GM23338 (cell line): ENCODE measurements around the gene ZBTB49. TPM values are rescaled to one million over a fixed set of nuclear protein-coding genes. Genes with fewer than 3 reads are reported as not detected.

Experiments
- ATAC-seq: fragments of 200-7000 bp; cut with Tn5 transposase; 3 replicates; pipeline ENCODE4 v1.9.1; 2020
- DNase-seq: peaks from one replicate; pipeline ENCODE4 v3.0.0-alpha.2; 2015; ENCODE audit warnings: low spot score
- H2AFZ ChIP-seq: fragments of 200-600 bp; sonication (generic); 2 replicates; pipeline ENCODE4 v1.8.0; 2016; ENCODE audit warnings: antibody characterized with exemption, mild to moderate bottlenecking, moderate library complexity
- H3F3A ChIP-seq: fragments of 200-600 bp; sonication (generic); replicated peaks from 2 replicates; pipeline ENCODE4 v1.8.0; 2017; ENCODE audit warnings: antibody characterized with exemption, mixed run types, low read depth
- H3K27ac ChIP-seq: fragments of 200-600 bp; sonication (generic); 2 replicates; pipeline ENCODE4 v1.6.1; 2016; ENCODE audit warnings: low read depth
- H3K27me3 ChIP-seq: fragments of 200-600 bp; sonication (generic); 2 replicates; pipeline ENCODE4 v1.8.0; 2016; ENCODE audit warnings: mild to moderate bottlenecking, mixed run types, moderate library complexity; ENCODE audit not compliant: insufficient read depth
- H3K36me3 ChIP-seq: fragments of 200-600 bp; sonication (generic); 2 replicates; pipeline ENCODE4 v1.8.0; 2016; ENCODE audit warnings: mild to moderate bottlenecking; ENCODE audit not compliant: insufficient read depth
- H3K4me1 ChIP-seq: fragments of 200-600 bp; sonication (generic); 2 replicates; pipeline ENCODE4 v1.8.0; 2016; ENCODE audit warnings: mild to moderate bottlenecking, moderate library complexity; ENCODE audit not compliant: insufficient read depth
- H3K4me2 ChIP-seq: fragments of 200-600 bp; sonication (generic); 2 replicates; pipeline ENCODE4 v1.7.1; 2017; ENCODE audit warnings: mixed run types
- H3K4me3 ChIP-seq: fragments of 200-600 bp; sonication (generic); 2 replicates; pipeline ENCODE4 v1.6.1; 2016; ENCODE audit warnings: mixed run types
- H3K79me2 ChIP-seq: fragments of 200-600 bp; sonication (generic); replicated peaks from 2 replicates; pipeline ENCODE4 v1.8.0; 2017; ENCODE audit warnings: mild to moderate bottlenecking; ENCODE audit not compliant: insufficient read depth
- H3K9me2 ChIP-seq: fragments of 200-600 bp; sonication (generic); 2 replicates; pipeline ENCODE4 v1.8.0; 2017; ENCODE audit not compliant: insufficient read depth
- H4K20me1 ChIP-seq: fragments of 200-600 bp; sonication (generic); replicated peaks from 2 replicates; pipeline ENCODE4 v1.8.0; 2017; ENCODE audit warnings: mild to moderate bottlenecking; ENCODE audit not compliant: insufficient read depth
- H3K27ac Mint-ChIP-seq: 2 replicates; pipeline ENCODE4 v1.8.0; 2020; ENCODE audit warnings: inconsistent platforms, mild to moderate bottlenecking, moderate library complexity, mixed read lengths
- H3K27me3 Mint-ChIP-seq: 3 replicates; pipeline ENCODE4 v1.8.0; 2022; ENCODE audit warnings: low read depth, mild to moderate bottlenecking, moderate library complexity, mixed read lengths, inconsistent platforms; ENCODE audit not compliant: insufficient read depth, poor library complexity
- H3K36me3 Mint-ChIP-seq: 3 replicates; pipeline ENCODE4 v1.8.0; 2021; ENCODE audit warnings: low read depth, mild to moderate bottlenecking, inconsistent platforms, moderate library complexity, mixed read lengths
- H3K4me1 Mint-ChIP-seq: 3 replicates; pipeline ENCODE4 v1.8.0; 2020; ENCODE audit warnings: mild to moderate bottlenecking, inconsistent platforms, mixed read lengths
- H3K4me3 Mint-ChIP-seq: 3 replicates; pipeline ENCODE4 v1.8.0; 2021; ENCODE audit warnings: moderate library complexity, mild to moderate bottlenecking, inconsistent platforms, mixed read lengths
- H3K9me3 Mint-ChIP-seq: 3 replicates; pipeline ENCODE4 v1.8.0; 2020; ENCODE audit warnings: moderate library complexity, mild to moderate bottlenecking, inconsistent platforms, mixed read lengths
- EZH2 ChIP-seq: fragments of 200-600 bp; sonication (generic); IDR thresholded peaks from one replicate; pipeline ENCODE4 v1.8.0; 2017; ENCODE audit warnings: antibody characterized with exemption, mild to moderate bottlenecking, low read depth; ENCODE audit not compliant: unreplicated experiment
- NANOG ChIP-seq: IDR thresholded peaks from 2 replicates; pipeline ENCODE4 v1.6.1; 2016; ENCODE audit warnings: antibody characterized with exemption, borderline replicate concordance
- POLR2AphosphoS5 ChIP-seq: IDR thresholded peaks from 2 replicates; pipeline ENCODE4 v1.6.1; 2016; ENCODE audit warnings: antibody characterized with exemption, low read depth
- STAT1 ChIP-seq: IDR thresholded peaks from one replicate; pipeline ENCODE4 v1.6.1; 2016; ENCODE audit warnings: antibody characterized with exemption; ENCODE audit not compliant: unreplicated experiment
- ZNF114 ChIP-seq: fragments of 250-450 bp; sonication (Bioruptor Pico); IDR thresholded peaks from 2 replicates; pipeline ENCODE4 v1.5.0; 2020; ENCODE audit warnings: mild to moderate bottlenecking, moderate library complexity
- ZNF331 ChIP-seq: fragments of 250-450 bp; sonication (Bioruptor Pico); IDR thresholded peaks from 2 replicates; pipeline ENCODE4 v1.5.0; 2020; ENCODE audit warnings: low read depth, mild to moderate bottlenecking, moderate library complexity
- ZNF462 ChIP-seq: fragments of 250-450 bp; sonication (Bioruptor Pico); IDR thresholded peaks from 2 replicates; pipeline ENCODE4 v1.5.0; 2020; ENCODE audit warnings: mild to moderate bottlenecking, moderate library complexity
- polyA plus RNA-seq: library from polyadenylated mRNA; unstranded; fragments of >200 nt; fragmentation: Nextera tagmentation; extraction: Ambion mirVana; gene quantifications from 2 replicates; pipeline ENCODE4 v1.2.1, GENCODE V29; 2016
- total RNA-seq: library from RNA; depleted of rRNA; stranded (reverse); fragments of >200 nt; shearing (Covaris generic); gene quantifications from 2 replicates; pipeline ENCODE4 v1.2.3, GENCODE V29; 2014

Gene ZBTB49
- total and polyA plus RNA-seq, 2 experiments from 2014 or later, result 4.1 to 6.0 TPM

GRCh38 chr4:4269856-4270255 lies 20.2 kb upstream of the ZBTB49 start:
- Histone ChIP-seq H3K4me3 (no peak overlapping the region), H3K79me2 (0 out of 2 replicates have a peak, but pooled peaks cover 3% of the 10 kb centered on the region), H3K36me3 (peaks cover 51% of the 10 kb centered on the region), H3K4me1 (no peaks in the 10 kb centered on the region), H3K27me3 (no peaks in the 10 kb centered on the region), H3K27ac (no peak overlapping the region), H3K4me2 (no peak overlapping the region), H2AFZ (no peak overlapping the region), H3K9me2 (no peaks in the 10 kb centered on the region; the same call in 1 of the 2 replicates), H4K20me1 (peaks cover 12% of the 10 kb centered on the region; the same call in 1 of the 2 replicates), H3F3A (no peaks in the 10 kb centered on the region)
- no peak for DNase-seq
- TF ChIP-seq EZH2, result no peak
- TF ChIP-seq ZNF462, result no peak
- Mint-ChIP-seq H3K27ac (no peak overlapping the region), H3K4me1 (no peaks in the 10 kb centered on the region), H3K27me3 (peaks cover 1% of the 10 kb centered on the region), H3K4me3 (no peak overlapping the region), H3K36me3 (peaks cover 70% of the 10 kb centered on the region), H3K9me3 (no peaks in the 10 kb centered on the region)
- ATAC-seq, result no peak

DNA sequence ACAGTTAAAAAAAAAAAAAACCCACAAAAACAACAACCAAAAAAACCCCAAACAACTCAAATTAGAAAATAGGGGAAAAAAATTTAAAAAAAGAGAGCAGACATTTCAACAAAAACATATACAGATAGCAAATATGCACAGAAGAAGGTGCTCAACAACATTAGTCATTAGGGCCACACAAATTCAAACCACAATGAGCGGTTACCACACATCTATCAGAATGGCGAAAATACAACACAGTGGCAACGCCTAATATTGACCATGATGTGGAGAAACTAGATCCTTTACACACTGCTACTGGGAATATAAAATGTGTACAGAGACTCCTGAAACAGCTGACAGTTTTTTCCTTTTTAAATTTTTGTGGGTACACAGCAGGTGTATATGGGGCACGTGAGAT lies 19.5 kb upstream of the ZBTB49 start:
- Mint-ChIP-seq H3K4me3 (no peak overlapping the region), H3K9me3 (no peaks in the 10 kb centered on the region), H3K27me3 (peaks cover 1% of the 10 kb centered on the region), H3K27ac (no peak overlapping the region), H3K36me3 (peaks cover 76% of the 10 kb centered on the region), H3K4me1 (no peaks in the 10 kb centered on the region)
- H3K27ac ChIP-seq, result no peak overlapping the region
- H3K4me1 ChIP-seq, result no peaks in the 10 kb centered on the region
- H3K4me3 ChIP-seq, result no peak overlapping the region
- DNase-seq, result no peak
- no peak overlapping the region for H2AFZ ChIP-seq
- no peaks in the 10 kb centered on the region for H3K27me3 ChIP-seq
- H3K4me2 ChIP-seq, result no peak overlapping the region
- peaks cover 12% of the 10 kb centered on the region; the same call in 1 of the 2 replicates for H4K20me1 ChIP-seq
- H3K79me2 ChIP-seq, result 0 out of 2 replicates have a peak, but pooled peaks cover 3% of the 10 kb centered on the region
- peaks cover 58% of the 10 kb centered on the region for H3K36me3 ChIP-seq
- ATAC-seq, result no peak
- no peaks in the 10 kb centered on the region for H3F3A ChIP-seq
- H3K9me2 ChIP-seq, result no peaks in the 10 kb centered on the region
- TF ChIP-seq EZH2, result no peak
- no peak for TF ChIP-seq ZNF462
- TF ChIP-seq STAT1, result no peak
- TF ChIP-seq POLR2AphosphoS5, result no peak
- TF ChIP-seq NANOG, result no peak
- no peak for TF ChIP-seq ZNF331
- no peak for TF ChIP-seq ZNF114 (CRISPR knock-in tag)
